OCI-LY1 (cell line): Measurements from ENCODE around the gene TLCD2.

Source experiments
- H2AFZ ChIP-seq: fragments of 200-600 bp; sonication (generic), shearing (Covaris generic); 2 replicates; pipeline ENCODE4 v1.6.0; 2014; ENCODE audit warnings: antibody characterized with exemption, mild to moderate bottlenecking, low read length
- H3F3A ChIP-seq: fragments of 200-600 bp; sonication (generic), shearing (Covaris generic); 2 replicates; pipeline ENCODE4 v1.6.0; 2014; ENCODE audit warnings: mild to moderate bottlenecking, antibody characterized with exemption, low read length, moderate library complexity; ENCODE audit not compliant: insufficient read depth
- H3K27ac ChIP-seq: fragments of 200-600 bp; sonication (generic); 2 replicates; pipeline ENCODE4 v1.5.1; 2014; ENCODE audit warnings: low read length, mixed run types, mild to moderate bottlenecking, low read depth; ENCODE audit not compliant: poor library complexity, severe bottlenecking
- H3K27me3 ChIP-seq: fragments of 200-600 bp; sonication (generic); 2 replicates; pipeline ENCODE4 v1.6.0; 2014; ENCODE audit warnings: antibody characterized with exemption, mild to moderate bottlenecking, low read length, moderate library complexity; ENCODE audit not compliant: insufficient read depth
- H3K36me3 ChIP-seq: fragments of 200-600 bp; sonication (generic); 2 replicates; pipeline ENCODE4 v1.6.1; 2014; ENCODE audit warnings: mild to moderate bottlenecking, antibody characterized with exemption, low read length, moderate library complexity, mixed read lengths; ENCODE audit not compliant: insufficient read depth
- H3K4me1 ChIP-seq: fragments of 200-600 bp; sonication (generic); 2 replicates; pipeline ENCODE4 v1.5.1; 2014; ENCODE audit warnings: mild to moderate bottlenecking, low read length, moderate library complexity; ENCODE audit not compliant: insufficient read depth, severe bottlenecking
- H3K4me2 ChIP-seq: fragments of 200-600 bp; sonication (generic), shearing (Covaris generic); 2 replicates; pipeline ENCODE4 v1.6.1; 2014; ENCODE audit warnings: low read length
- H3K4me3 ChIP-seq: fragments of 200-600 bp; sonication (generic); 2 replicates; pipeline ENCODE4 v1.5.1; 2014; ENCODE audit warnings: low read length, low read depth, mild to moderate bottlenecking, mixed read lengths; ENCODE audit not compliant: poor library complexity, severe bottlenecking
- H3K79me2 ChIP-seq: fragments of 200-600 bp; shearing (Covaris generic); 2 replicates; pipeline ENCODE4 v1.6.1; 2016; ENCODE audit warnings: mixed run types, low read length, mixed read lengths; ENCODE audit not compliant: insufficient read depth
- H3K9ac ChIP-seq: fragments of 200-600 bp; sonication (generic), shearing (Covaris generic); 2 replicates; pipeline ENCODE4 v1.6.1; 2014; ENCODE audit warnings: mild to moderate bottlenecking, low read length, mixed read lengths
- H3K9me2 ChIP-seq: fragments of 200-600 bp; sonication (generic), shearing (Covaris generic); 2 replicates; pipeline ENCODE4 v1.6.1; 2014; ENCODE audit warnings: low read depth, mild to moderate bottlenecking, low read length, mixed read lengths
- H3K9me3 ChIP-seq: fragments of 200-600 bp; shearing (Covaris generic); 2 replicates; pipeline ENCODE4 v1.6.1; 2014; ENCODE audit warnings: low read length, mixed read lengths
- H4K20me1 ChIP-seq: fragments of 200-600 bp; sonication (generic), shearing (Covaris generic); 2 replicates; pipeline ENCODE4 v1.6.0; 2016; ENCODE audit warnings: mild to moderate bottlenecking, low read length; ENCODE audit not compliant: insufficient read depth
- EZH2 ChIP-seq: fragments of 200-600 bp; sonication (generic), shearing (Covaris generic); IDR thresholded peaks from 2 replicates; pipeline ENCODE4 v1.8.0; 2017; ENCODE audit warnings: borderline replicate concordance, mixed run types, mild to moderate bottlenecking, antibody characterized with exemption, low read length, moderate library complexity, mixed read lengths
- TF ChIP-seq, protein P1 (sequence below): fragments of 200-600 bp; sonication (generic), shearing (Covaris generic); IDR thresholded peaks from 2 replicates; pipeline ENCODE4 v1.5.1; 2017; ENCODE audit warnings: mild to moderate bottlenecking, antibody characterized with exemption, low read length, moderate library complexity, mixed read lengths

TLCD2 gene

DNA sequence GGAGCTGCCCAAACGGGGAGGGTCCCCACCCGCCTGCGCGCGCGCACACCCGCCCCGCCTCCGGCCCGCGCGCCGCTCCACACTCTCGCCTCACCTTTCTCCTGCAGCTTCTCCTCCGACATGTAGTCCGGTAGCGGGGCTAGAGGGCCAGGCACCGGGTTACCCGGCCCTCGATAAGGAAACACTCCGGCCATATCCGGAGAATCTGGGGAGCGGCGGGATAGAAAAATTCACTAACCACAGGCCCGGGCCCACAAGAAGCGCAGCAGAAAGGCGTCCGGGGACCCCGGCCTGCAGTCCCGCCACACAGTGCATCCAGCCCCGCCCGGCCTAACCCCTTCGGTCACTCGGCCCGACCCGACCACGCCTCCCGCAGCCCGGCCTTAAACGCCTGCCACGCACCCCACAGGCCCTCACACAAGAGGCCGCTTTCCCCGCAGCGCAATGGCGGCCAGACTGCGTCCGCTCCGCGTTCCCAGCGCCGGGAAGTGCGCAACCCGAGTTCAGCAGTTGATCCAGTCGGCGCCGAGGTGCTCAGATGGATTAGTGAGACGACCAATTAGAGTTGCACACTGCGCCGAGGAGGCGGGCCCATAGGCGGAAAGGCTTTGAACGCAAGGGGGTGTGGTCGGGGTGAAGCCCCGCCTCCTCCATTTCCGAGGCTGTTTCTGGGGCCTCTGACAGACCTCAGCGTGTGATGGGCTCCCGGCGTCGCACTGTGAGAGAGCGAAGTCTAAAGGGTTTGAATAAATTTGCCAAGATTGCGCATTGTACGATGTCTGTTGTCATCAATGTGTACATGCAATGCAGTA lies 25.6 kb downstream of the TLCD2 start, which contains the start of gene PRPF8:
TSS of gene PRPF8 (minus strand) at position 490 of the 812 bp plus-strand sequence. CDS start at position 194, 296 bp downstream.
- Histone ChIP-seq H3K9me3 (no peaks in the 10 kb centered on the region; the same call in 1 of the 2 replicates), H3K4me2 (peak within 1 kb of the TSS; percentile 90), H3K79me2 (peaks cover 14% of the 10 kb centered on the region), H2AFZ (peak within 1 kb of the TSS; percentile 92), H3K9ac (peak within 1 kb of the TSS; percentile 81), H3K9me2 (no peaks in the 10 kb centered on the region), H4K20me1 (no peaks in the 10 kb centered on the region), H3K4me1 (peaks cover 15% of the 10 kb centered on the region), H3K36me3 (peaks cover 37% of the 10 kb centered on the region), H3K27me3 (no peaks in the 10 kb centered on the region), H3F3A (no peaks in the 10 kb centered on the region), H3K27ac (peak within 1 kb of the TSS; percentile 39), H3K4me3 (peak within 1 kb of the TSS; percentile 80)
- TF ChIP-seq, protein P1, sequence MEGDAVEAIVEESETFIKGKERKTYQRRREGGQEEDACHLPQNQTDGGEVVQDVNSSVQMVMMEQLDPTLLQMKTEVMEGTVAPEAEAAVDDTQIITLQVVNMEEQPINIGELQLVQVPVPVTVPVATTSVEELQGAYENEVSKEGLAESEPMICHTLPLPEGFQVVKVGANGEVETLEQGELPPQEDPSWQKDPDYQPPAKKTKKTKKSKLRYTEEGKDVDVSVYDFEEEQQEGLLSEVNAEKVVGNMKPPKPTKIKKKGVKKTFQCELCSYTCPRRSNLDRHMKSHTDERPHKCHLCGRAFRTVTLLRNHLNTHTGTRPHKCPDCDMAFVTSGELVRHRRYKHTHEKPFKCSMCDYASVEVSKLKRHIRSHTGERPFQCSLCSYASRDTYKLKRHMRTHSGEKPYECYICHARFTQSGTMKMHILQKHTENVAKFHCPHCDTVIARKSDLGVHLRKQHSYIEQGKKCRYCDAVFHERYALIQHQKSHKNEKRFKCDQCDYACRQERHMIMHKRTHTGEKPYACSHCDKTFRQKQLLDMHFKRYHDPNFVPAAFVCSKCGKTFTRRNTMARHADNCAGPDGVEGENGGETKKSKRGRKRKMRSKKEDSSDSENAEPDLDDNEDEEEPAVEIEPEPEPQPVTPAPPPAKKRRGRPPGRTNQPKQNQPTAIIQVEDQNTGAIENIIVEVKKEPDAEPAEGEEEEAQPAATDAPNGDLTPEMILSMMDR = no peak
- TF ChIP-seq EZH2 = no peak

DNA sequence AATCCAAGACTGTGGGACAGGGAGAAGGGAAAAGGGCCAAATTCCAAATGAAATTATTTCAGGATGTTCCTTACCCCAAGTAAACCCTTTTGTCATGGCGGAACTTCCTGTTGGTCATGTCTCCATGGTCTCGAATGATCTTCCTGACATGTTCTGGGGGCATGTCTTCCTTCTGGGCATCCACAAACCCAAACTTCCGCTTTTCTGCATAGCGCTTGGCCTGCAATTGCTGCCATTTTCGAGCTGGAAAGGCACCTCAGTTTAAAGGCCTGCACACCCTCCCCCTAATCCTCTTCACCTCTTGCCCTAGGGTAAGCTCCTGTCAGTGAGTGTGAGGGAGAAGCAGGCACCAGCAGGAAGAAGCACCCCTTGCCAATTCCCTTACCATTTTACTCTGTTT lies 26.7 kb downstream of the TLCD2 start:
- peaks cover 15% of the 10 kb centered on the region for H3K4me1 ChIP-seq
- peak overlapping the region; percentile 79 for H3K4me2 ChIP-seq
- H4K20me1 ChIP-seq = no peaks in the 10 kb centered on the region
- H3K27me3 ChIP-seq = no peaks in the 10 kb centered on the region
- peak overlapping the region; percentile 81 for H3K9ac ChIP-seq
- no peak for TF ChIP-seq EZH2
- TF ChIP-seq, protein P1 = no peak
- no peaks in the 10 kb centered on the region for H3K9me2 ChIP-seq
- peak overlapping the region; percentile 80 for H3K4me3 ChIP-seq
- no peaks in the 10 kb centered on the region; the same call in 1 of the 2 replicates for H3K9me3 ChIP-seq
- no peak overlapping the region for H2AFZ ChIP-seq
- peaks cover 48% of the 10 kb centered on the region for H3K36me3 ChIP-seq
- peaks cover 14% of the 10 kb centered on the region for H3K79me2 ChIP-seq
- no peak overlapping the region for H3K27ac ChIP-seq
- H3F3A ChIP-seq = no peaks in the 10 kb centered on the region

DNA sequence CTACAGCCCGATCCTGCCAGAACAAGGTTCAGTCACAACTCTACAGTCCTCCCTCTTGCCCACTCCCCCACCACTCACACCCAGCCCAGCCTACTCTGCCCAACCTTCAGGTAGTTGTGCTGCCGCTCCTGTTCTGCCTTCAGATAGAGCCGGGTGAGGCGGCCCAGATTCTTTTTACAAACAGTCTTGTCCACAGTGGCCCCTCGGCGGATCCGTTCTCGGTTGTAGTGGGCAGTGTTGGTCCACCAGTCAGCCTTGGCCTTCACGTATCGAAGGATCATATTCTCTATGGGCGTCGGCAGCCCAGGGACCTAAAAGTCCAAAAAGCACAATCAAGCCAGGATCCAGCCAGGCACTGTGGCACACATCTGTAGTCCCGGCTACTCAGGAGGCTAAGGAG lies 33.8 kb downstream of the TLCD2 start:
- H3K27ac ChIP-seq = no peak overlapping the region
- H3K4me1 ChIP-seq = no peaks in the 10 kb centered on the region
- no peaks in the 10 kb centered on the region for H3K79me2 ChIP-seq
- no peak overlapping the region for H3K4me2 ChIP-seq
- H3F3A ChIP-seq = no peaks in the 10 kb centered on the region
- H3K9ac ChIP-seq = no peak overlapping the region
- no peak overlapping the region for H3K4me3 ChIP-seq
- H2AFZ ChIP-seq = no peak overlapping the region
- H3K27me3 ChIP-seq = no peaks in the 10 kb centered on the region
- H4K20me1 ChIP-seq = no peaks in the 10 kb centered on the region
- H3K9me2 ChIP-seq = no peaks in the 10 kb centered on the region
- no peaks in the 10 kb centered on the region for H3K9me3 ChIP-seq
- peaks cover 96% of the 10 kb centered on the region for H3K36me3 ChIP-seq
- no peak for TF ChIP-seq EZH2
- TF ChIP-seq, protein P1 = no peak
